Neuron (in vitro differentiated cells): ENCODE results near the gene ZNHIT2.

Experiments used
- H2AFZ ChIP-seq: one replicate; pipeline ENCODE4 v1.6.1; 2013; ENCODE audit warnings: low read depth, mild to moderate bottlenecking, inconsistent platforms, low read length, moderate library complexity
- H3K27me3 ChIP-seq: one replicate; pipeline ENCODE4 v1.6.1; 2013; ENCODE audit warnings: low read length; ENCODE audit not compliant: insufficient read depth
- H3K36me3 ChIP-seq: one replicate; pipeline ENCODE4 v1.6.1; 2013; ENCODE audit warnings: low read length; ENCODE audit not compliant: insufficient read depth
- H3K4me1 ChIP-seq: one replicate; pipeline ENCODE4 v1.6.1; 2013; ENCODE audit warnings: low read length; ENCODE audit not compliant: insufficient read depth
- H3K4me3 ChIP-seq: 2 replicates; pipeline ENCODE4 v1.5.1; 2013; ENCODE audit warnings: mild to moderate bottlenecking, low read length, moderate library complexity
- H3K9me3 ChIP-seq: one replicate; pipeline ENCODE4 v1.6.1; 2013; ENCODE audit warnings: low read length

Gene ZNHIT2

GRCh38 chr11:65131417-65131776, 13.9 kb upstream of the ZNHIT2 start:
- H3K4me3 ChIP-seq: no peak overlapping the region
- peaks cover 23% of the 10 kb centered on the region for H3K4me1 ChIP-seq
- H3K27me3 ChIP-seq: no peaks in the 10 kb centered on the region
- peaks cover 55% of the 10 kb centered on the region for H3K36me3 ChIP-seq
- no peaks in the 10 kb centered on the region for H3K9me3 ChIP-seq
- no peak overlapping the region for H2AFZ ChIP-seq

- H3K27me3 ChIP-seq: no peaks in the 10 kb centered on the region
- H3K36me3 ChIP-seq: peaks cover 61% of the 10 kb centered on the region
- no peak overlapping the region for H2AFZ ChIP-seq
- no peaks in the 10 kb centered on the region for H3K9me3 ChIP-seq
- H3K4me1 ChIP-seq: peaks cover 19% of the 10 kb centered on the region
- no peak overlapping the region for H3K4me3 ChIP-seq
These were observed 13.3 kb upstream of the ZNHIT2 start for GRCh38 chr11:65130631-65131416.

GRCh38 chr11:65129649-65130441, 12.3 kb upstream of the ZNHIT2 start:
- Histone ChIP-seq H3K4me1 (peaks cover 12% of the 10 kb centered on the region), H3K4me3 (no peak overlapping the region), H3K27me3 (no peaks in the 10 kb centered on the region), H3K36me3 (peaks cover 69% of the 10 kb centered on the region), H2AFZ (no peak overlapping the region), H3K9me3 (no peaks in the 10 kb centered on the region)

GRCh38 chr11:65128182-65129145, 11.0 kb upstream of the ZNHIT2 start:
- H2AFZ ChIP-seq: no peak overlapping the region
- no peak overlapping the region for H3K4me3 ChIP-seq
- no peaks in the 10 kb centered on the region for H3K27me3 ChIP-seq
- no peaks in the 10 kb centered on the region for H3K9me3 ChIP-seq
- H3K36me3 ChIP-seq: peaks cover 79% of the 10 kb centered on the region
- H3K4me1 ChIP-seq: peaks cover 7% of the 10 kb centered on the region

- Histone ChIP-seq H3K27me3 (no peaks in the 10 kb centered on the region), H2AFZ (no peak overlapping the region), H3K4me1 (peaks cover 5% of the 10 kb centered on the region), H3K9me3 (no peaks in the 10 kb centered on the region), H3K36me3 (peaks cover 76% of the 10 kb centered on the region), H3K4me3 (no peak overlapping the region)
These were observed 10.1 kb upstream of the ZNHIT2 start for GRCh38 chr11:65127473-65128181.

- Histone ChIP-seq H3K36me3 (peaks cover 68% of the 10 kb centered on the region), H3K4me1 (peaks cover 5% of the 10 kb centered on the region), H3K9me3 (no peaks in the 10 kb centered on the region), H2AFZ (no peak overlapping the region), H3K4me3 (no peak overlapping the region), H3K27me3 (no peaks in the 10 kb centered on the region)
These were observed 9.2 kb upstream of the ZNHIT2 start for GRCh38 chr11:65126624-65127274.

- Histone ChIP-seq H2AFZ (no peak overlapping the region), H3K36me3 (peaks cover 62% of the 10 kb centered on the region), H3K9me3 (no peaks in the 10 kb centered on the region), H3K27me3 (no peaks in the 10 kb centered on the region), H3K4me3 (no peak overlapping the region), H3K4me1 (peaks cover 14% of the 10 kb centered on the region)
These were observed 7.9 kb upstream of the ZNHIT2 start for GRCh38 chr11:65125197-65126056.

GRCh38 chr11:65124480-65125196, 7.1 kb upstream of the ZNHIT2 start:
- Histone ChIP-seq H3K27me3 (no peaks in the 10 kb centered on the region), H3K36me3 (peaks cover 63% of the 10 kb centered on the region), H3K4me1 (peaks cover 14% of the 10 kb centered on the region), H2AFZ (no peak overlapping the region), H3K4me3 (no peak overlapping the region), H3K9me3 (no peaks in the 10 kb centered on the region)

- H3K4me3 ChIP-seq: peak within 1 kb of the TSS; percentile 93
- H2AFZ ChIP-seq: no peak within 1 kb of the TSS
- H3K4me1 ChIP-seq: peaks cover 15% of the 10 kb centered on the region
- H3K27me3 ChIP-seq: no peaks in the 10 kb centered on the region
- peaks cover 50% of the 10 kb centered on the region for H3K36me3 ChIP-seq
- H3K9me3 ChIP-seq: no peaks in the 10 kb centered on the region
These were observed 4.6 kb upstream of the ZNHIT2 start, which contains the start of the genes FAU and MRPL49 for GRCh38 chr11:65121865-65122696. FAU (minus strand) TSS chr11:65122134; CDS start chr11:65121813, 321 bp downstream. MRPL49 (plus strand) TSS chr11:65122321; CDS start chr11:65122347, 26 bp downstream.

GRCh38 chr11:65121447-65121864, 4.0 kb upstream of the ZNHIT2 start:
- Histone ChIP-seq H3K4me3 (peak overlapping the region; percentile 93), H3K9me3 (no peaks in the 10 kb centered on the region), H2AFZ (no peak overlapping the region), H3K27me3 (no peaks in the 10 kb centered on the region), H3K4me1 (peaks cover 21% of the 10 kb centered on the region), H3K36me3 (peaks cover 45% of the 10 kb centered on the region)
